ENCODE results near the gene GLP1R. TPM values are rescaled to one million over a fixed set of nuclear protein-coding genes. Genes with fewer than 3 reads are reported as not detected.

GLP1R gene
- polyA plus RNA-seq, 1 of the 3 experiments (the other 2 are of a cell fraction), result not detected

- TF ChIP-seq TAF1 (IDR thresholded peaks at IDR 0.05; ENCODE audit: borderline replicate concordance, low read depth, low read length), result no peak
Measured at GRCh38 chr6:39075807-39076622, 27.4 kb downstream of the GLP1R start (continued).

- H3K9me2 ChIP-seq, result no peaks in the 10 kb centered on the region
- WGBS (ENCODE audit: low lambda C conversion rate), result 29% methylated on average over 8 of the region's 9 CpGs
- no peaks in the 10 kb centered on the region for H3K27me3 ChIP-seq (ENCODE audit: insufficient read depth)
- POLR2A ChIA-PET, result no interaction called here
- H4K20me1 ChIP-seq (ENCODE audit: insufficient read depth), result no peaks in the 10 kb centered on the region
- H3K9ac ChIP-seq, result no peak overlapping the region
- no peaks in the 10 kb centered on the region for H3K36me3 ChIP-seq (replicated peaks in 1 of 2; ENCODE audit: control insufficient read depth in 1 of 2, insufficient read depth in 2 of 2, low read length in 1 of 2)
- H3K4me2 ChIP-seq, result no peak overlapping the region
- H3K79me2 ChIP-seq (ENCODE audit: insufficient read depth), result no peaks in the 10 kb centered on the region
- no peak overlapping the region for H3K4me3 ChIP-seq (ENCODE audit: low read depth in 2 of 2, low read length in 1 of 2)
- H3K27ac ChIP-seq (ENCODE audit: low read depth in 2 of 2, low read length in 1 of 2), result no peak overlapping the region
- H3K9me3 ChIP-seq, result no peaks in the 10 kb centered on the region
- no peak overlapping the region for H2AFZ ChIP-seq (ENCODE audit: low read depth)
- TF ChIP-seq FOXJ3 (CRISPR knock-in tag; IDR thresholded peaks at IDR 0.05), result no peak
- TF ChIP-seq USF1 (IDR thresholded peaks at IDR 0.05; ENCODE audit: borderline replicate concordance, low read depth), result no peak
- no peak for TF ChIP-seq CHD2 (IDR thresholded peaks at IDR 0.05; ENCODE audit: low read length, partially characterized antibody)
- TF ChIP-seq FOSL2 (IDR thresholded peaks at IDR 0.05; ENCODE audit: borderline replicate concordance, low read depth), result no peak
- no peak for TF ChIP-seq FOXM1 (IDR thresholded peaks at IDR 0.05; ENCODE audit: low read depth)
- TF ChIP-seq RCOR1 (IDR thresholded peaks at IDR 0.05; ENCODE audit: low read length), result no peak
- no peak for TF ChIP-seq USF2 (IDR thresholded peaks at IDR 0.05; ENCODE audit: borderline replicate concordance, low read depth, low read length)
- no peak for TF ChIP-seq NFIC (IDR thresholded peaks at IDR 0.05; ENCODE audit: borderline replicate concordance)
- no peak for TF ChIP-seq MEF2A (IDR thresholded peaks at IDR 0.05; ENCODE audit: borderline replicate concordance, low read depth)
- TF ChIP-seq SMC3 (IDR thresholded peaks at IDR 0.05; ENCODE audit: low read depth, low read length), result no peak
- TF ChIP-seq REST (IDR thresholded peaks at IDR 0.05; ENCODE audit: low read depth, low read length), result no peak
- no peak for TF ChIP-seq CTCF (IDR thresholded peaks at IDR 0.05)
- TF ChIP-seq PBX3 (IDR thresholded peaks at IDR 0.05), result no peak
- TF ChIP-seq TAF1 (IDR thresholded peaks at IDR 0.05; ENCODE audit: borderline replicate concordance, low read depth, low read length), result no peak
- no peak for TF ChIP-seq YY1 (IDR thresholded peaks at IDR 0.05; ENCODE audit: low read depth)
- TF ChIP-seq RFX5 (IDR thresholded peaks at IDR 0.05; ENCODE audit: low read length), result no peak
- TF ChIP-seq GABPA (IDR thresholded peaks at IDR 0.05; ENCODE audit: low read depth), result no peak
- TF ChIP-seq ELF1 (IDR thresholded peaks at IDR 0.05), result no peak
- TF ChIP-seq EP300 (IDR thresholded peaks at IDR 0.05; ENCODE audit: borderline replicate concordance in 1 of 2, low read depth in 1 of 2, low read length in 1 of 2), result no peak
- no peak for TF ChIP-seq TCF12 (IDR thresholded peaks at IDR 0.05)
- CTCF ChIA-PET, result interaction anchor here (0.8 to 2.8 kb wide), 3 partner anchors 11 to 18 kb away, joined by 3 to 8 read pairs (median 3); no protein-coding TSS in a partner anchor
- H3F3A ChIP-seq (replicated peaks; ENCODE audit: insufficient read depth), result no peaks in the 10 kb centered on the region
- DNase-seq, result no peak
- no peaks in the 10 kb centered on the region for H3K4me1 ChIP-seq (ENCODE audit: control insufficient read depth in 1 of 2, insufficient read depth in 2 of 2, low read depth in 1 of 2, low read length in 1 of 2)
Measured at GRCh38 chr6:39076623-39077535, 28.3 kb downstream of the GLP1R start.

Measured in SK-N-SH (cell line).